Measurements from ENCODE around the gene ZNF275.

GRCh38 chrX:153333266-153333665, 687 bp upstream of the ZNF275 start:
- TF ChIP-seq CTCF (IDR thresholded peaks at IDR 0.05) (no peak), POLR2A (IDR thresholded peaks at IDR 0.05) (no peak)
